ENCODE data around the gene IQCM.
"Not testable (repeated sequence)": the region's sequence is repeated elsewhere in the genome, so short reads cannot be mapped to it uniquely, and the experiment has no call there.

The IQCM gene

GRCh38 chr4:149500806-149501205 lies 314.8 kb downstream of the IQCM start:
- no peak for DNase-seq (ENCODE audit: extremely low read depth, insufficient read length)
- H3K4me3 ChIP-seq (replicated peaks; ENCODE audit: low read depth, low read length): no peak overlapping the region
- no peaks in the 10 kb centered on the region for H3K36me3 ChIP-seq (ENCODE audit: control insufficient read depth, insufficient read depth, low read length)
- TF ChIP-seq, protein P1, sequence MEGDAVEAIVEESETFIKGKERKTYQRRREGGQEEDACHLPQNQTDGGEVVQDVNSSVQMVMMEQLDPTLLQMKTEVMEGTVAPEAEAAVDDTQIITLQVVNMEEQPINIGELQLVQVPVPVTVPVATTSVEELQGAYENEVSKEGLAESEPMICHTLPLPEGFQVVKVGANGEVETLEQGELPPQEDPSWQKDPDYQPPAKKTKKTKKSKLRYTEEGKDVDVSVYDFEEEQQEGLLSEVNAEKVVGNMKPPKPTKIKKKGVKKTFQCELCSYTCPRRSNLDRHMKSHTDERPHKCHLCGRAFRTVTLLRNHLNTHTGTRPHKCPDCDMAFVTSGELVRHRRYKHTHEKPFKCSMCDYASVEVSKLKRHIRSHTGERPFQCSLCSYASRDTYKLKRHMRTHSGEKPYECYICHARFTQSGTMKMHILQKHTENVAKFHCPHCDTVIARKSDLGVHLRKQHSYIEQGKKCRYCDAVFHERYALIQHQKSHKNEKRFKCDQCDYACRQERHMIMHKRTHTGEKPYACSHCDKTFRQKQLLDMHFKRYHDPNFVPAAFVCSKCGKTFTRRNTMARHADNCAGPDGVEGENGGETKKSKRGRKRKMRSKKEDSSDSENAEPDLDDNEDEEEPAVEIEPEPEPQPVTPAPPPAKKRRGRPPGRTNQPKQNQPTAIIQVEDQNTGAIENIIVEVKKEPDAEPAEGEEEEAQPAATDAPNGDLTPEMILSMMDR (IDR thresholded peaks at IDR 0.05; ENCODE audit: insufficient read depth, low read length, poor library complexity, severe bottlenecking): no peak
- H3K27me3 ChIP-seq (replicated peaks; ENCODE audit: control insufficient read depth, insufficient read depth, low read length): no peaks in the 10 kb centered on the region

DNA sequence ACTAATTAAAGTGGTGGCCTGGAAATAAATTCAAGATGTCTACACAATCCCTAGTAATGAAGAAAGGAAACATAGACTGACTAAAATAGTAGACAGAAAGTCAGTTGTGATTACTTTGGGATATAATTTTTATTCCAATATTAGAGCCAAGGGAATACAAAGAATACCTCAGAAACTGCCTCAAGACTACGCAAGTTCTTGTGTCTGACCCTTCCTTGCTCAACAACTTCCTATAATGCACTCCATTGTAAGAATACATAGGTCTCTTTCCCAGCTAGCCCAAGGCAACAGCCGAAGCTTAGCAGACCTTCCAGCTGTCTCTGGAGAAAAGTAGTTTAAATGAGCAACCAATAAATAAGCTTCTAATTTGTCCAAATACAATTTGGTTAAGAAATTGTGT lies 315.9 kb downstream of the IQCM start:
- Histone ChIP-seq H3K4me3 (replicated peaks; ENCODE audit: low read depth, low read length) (no peak overlapping the region), H3K36me3 (ENCODE audit: control insufficient read depth, insufficient read depth, low read length) (no peaks in the 10 kb centered on the region), H3K27me3 (replicated peaks; ENCODE audit: control insufficient read depth, insufficient read depth, low read length) (no peaks in the 10 kb centered on the region)
- TF ChIP-seq, protein P1 (IDR thresholded peaks at IDR 0.05; ENCODE audit: insufficient read depth, low read length, poor library complexity, severe bottlenecking): no peak
- DNase-seq (ENCODE audit: extremely low read depth, insufficient read length): no peak

DNA sequence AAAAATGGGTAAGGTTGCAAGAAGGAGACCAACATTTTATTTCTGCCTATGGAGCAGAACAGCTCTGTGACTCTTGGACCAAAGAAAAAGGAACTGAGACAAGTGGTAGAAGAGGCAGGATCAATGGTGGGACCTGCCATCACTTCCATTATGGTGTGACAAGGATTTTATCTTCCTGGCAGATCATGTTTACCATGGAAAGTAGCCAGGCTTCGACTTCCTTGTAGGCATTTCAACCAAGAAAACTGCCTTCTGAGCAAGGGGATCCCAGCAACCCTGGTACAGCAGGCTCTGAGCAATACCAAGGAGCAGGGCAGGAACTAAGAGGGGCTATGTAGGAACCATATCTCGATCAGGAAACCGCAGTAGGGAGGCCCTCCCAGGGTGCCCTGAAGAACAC lies 317.4 kb downstream of the IQCM start:
- TF ChIP-seq, protein P1 (IDR thresholded peaks at IDR 0.05; ENCODE audit: insufficient read depth, low read length, poor library complexity, severe bottlenecking): no peak

DNA sequence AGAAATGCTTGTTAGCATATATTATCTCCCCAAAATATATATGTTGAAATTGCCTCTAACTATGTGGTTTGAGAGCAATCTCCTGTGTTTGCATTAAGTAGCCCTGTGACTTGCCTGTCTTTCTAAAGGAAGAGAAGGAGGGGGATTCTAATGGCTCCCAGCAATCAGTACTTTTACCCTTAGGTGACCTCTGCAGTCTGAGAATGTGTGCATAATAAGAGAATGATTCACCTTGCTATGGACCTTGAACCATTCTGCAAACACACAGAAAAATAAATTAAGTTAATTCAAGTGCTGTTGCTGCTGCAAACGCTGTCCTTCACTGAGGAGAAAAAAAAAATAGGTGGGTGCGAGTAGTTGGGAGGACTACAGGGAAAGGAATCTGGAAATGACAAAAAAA lies 322.2 kb downstream of the IQCM start:
- Histone ChIP-seq H3K36me3 (ENCODE audit: control insufficient read depth, insufficient read depth, low read length) (no peaks in the 10 kb centered on the region), H3K27me3 (replicated peaks; ENCODE audit: control insufficient read depth, insufficient read depth, low read length) (no peaks in the 10 kb centered on the region), H3K4me3 (replicated peaks; ENCODE audit: low read depth, low read length) (no peak overlapping the region)
- DNase-seq (ENCODE audit: extremely low read depth, insufficient read length): no peak
- TF ChIP-seq, protein P1 (IDR thresholded peaks at IDR 0.05; ENCODE audit: insufficient read depth, low read length, poor library complexity, severe bottlenecking): no peak

More for the DNA sequence above, 317.4 kb downstream of the IQCM start:
- no peak overlapping the region for H3K4me3 ChIP-seq (replicated peaks; ENCODE audit: low read depth, low read length)
- H3K36me3 ChIP-seq (ENCODE audit: control insufficient read depth, insufficient read depth, low read length): no peaks in the 10 kb centered on the region
- no peak for DNase-seq (ENCODE audit: extremely low read depth, insufficient read length)
- H3K27me3 ChIP-seq (replicated peaks; ENCODE audit: control insufficient read depth, insufficient read depth, low read length): no peaks in the 10 kb centered on the region

DNA sequence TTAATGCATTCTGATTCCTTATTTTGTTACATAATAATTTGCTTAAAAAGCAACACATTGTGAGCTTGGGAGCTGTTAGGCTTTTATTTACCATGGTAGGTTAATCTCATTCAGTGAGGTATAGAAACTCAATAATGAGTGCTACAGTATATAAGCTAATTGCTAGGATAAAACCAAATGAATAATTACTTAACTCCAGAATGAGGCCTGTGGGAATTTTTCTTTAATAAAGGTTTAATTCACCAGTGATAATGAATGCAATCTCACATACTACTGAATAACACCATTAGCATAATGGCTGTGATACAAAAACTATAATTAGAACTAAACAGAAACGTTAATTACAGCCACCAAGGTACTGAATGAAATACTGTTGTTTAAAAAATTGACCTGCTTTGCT lies 326.3 kb downstream of the IQCM start:
- TF ChIP-seq, protein P1 (IDR thresholded peaks at IDR 0.05; ENCODE audit: insufficient read depth, low read length, poor library complexity, severe bottlenecking): no peak
- Histone ChIP-seq H3K4me3 (replicated peaks; ENCODE audit: low read depth, low read length) (no peak overlapping the region), H3K36me3 (ENCODE audit: control insufficient read depth, insufficient read depth, low read length) (no peaks in the 10 kb centered on the region), H3K27me3 (replicated peaks; ENCODE audit: control insufficient read depth, insufficient read depth, low read length) (no peaks in the 10 kb centered on the region)
- DNase-seq (ENCODE audit: extremely low read depth, insufficient read length): no peak

DNA sequence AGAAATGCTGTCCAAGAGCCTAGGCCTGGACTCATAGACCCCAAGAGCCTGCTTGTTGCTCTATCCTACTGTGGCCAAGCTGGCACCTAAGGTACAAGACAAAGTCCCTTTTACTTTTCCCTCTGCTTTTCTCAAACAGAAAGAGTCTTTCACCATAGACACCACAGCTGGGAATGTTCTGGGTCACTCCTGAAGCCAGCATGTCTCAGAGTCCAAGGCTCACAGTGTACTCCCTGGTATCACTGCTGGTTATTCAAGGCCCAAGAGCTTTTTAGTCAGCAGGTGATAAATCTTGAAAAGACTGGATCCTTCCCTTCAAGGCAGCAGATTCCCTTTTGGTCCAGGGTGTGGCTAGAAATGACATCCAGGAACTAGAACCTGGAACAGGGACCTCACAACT lies 328.8 kb downstream of the IQCM start:
- Histone ChIP-seq H3K36me3 (ENCODE audit: control insufficient read depth, insufficient read depth, low read length) (no peaks in the 10 kb centered on the region), H3K4me3 (replicated peaks; ENCODE audit: low read depth, low read length) (no peak overlapping the region), H3K27me3 (replicated peaks; ENCODE audit: control insufficient read depth, insufficient read depth, low read length) (no peaks in the 10 kb centered on the region)
- TF ChIP-seq, protein P1 (IDR thresholded peaks at IDR 0.05; ENCODE audit: insufficient read depth, low read length, poor library complexity, severe bottlenecking): no peak
- no peak for DNase-seq (ENCODE audit: extremely low read depth, insufficient read length)

GRCh38 chr4:149468669-149469068 lies 347.0 kb downstream of the IQCM start:
- not testable (repeated sequence) for H3K4me3 ChIP-seq (replicated peaks; ENCODE audit: low read depth, low read length); H3K27me3 ChIP-seq (replicated peaks; ENCODE audit: control insufficient read depth, insufficient read depth, low read length); DNase-seq (ENCODE audit: extremely low read depth, insufficient read length); H3K36me3 ChIP-seq (ENCODE audit: control insufficient read depth, insufficient read depth, low read length)
